SK-N-SH (cell line): Measurements from ENCODE around the gene CSPG5. TPM values are rescaled to one million over a fixed set of nuclear protein-coding genes. Genes with fewer than 3 reads are reported as not detected.

Experiments used
- CTCF ChIA-PET: fragments of 300-600, 350-600 bp; formaldehyde crosslinking; extraction: SDS; loops from one replicate; lab custom pipeline; 2021; lab: Yijun Ruan, JAX
- POLR2A ChIA-PET: fragments of 350-600 bp; sonication (Branson Sonifier 250); formaldehyde crosslinking; extraction: SDS; loops from one replicate; lab custom pipeline; 2020; ENCODE audit warnings: antibody characterized with exemption, inconsistent platforms; lab: Yijun Ruan, JAX
- DNase-seq: peaks from one replicate; pipeline ENCODE4 v3.0.0; 2012
- H2AFZ ChIP-seq: fragments of 200-600 bp; sonication (generic); 2 replicates; pipeline ENCODE4 v1.8.1; 2016; ENCODE audit warnings: antibody characterized with exemption, mild to moderate bottlenecking, low read depth
- H3F3A ChIP-seq: fragments of 200-600 bp; sonication (generic); replicated peaks from 2 replicates; pipeline ENCODE3; 2016; ENCODE audit warnings: antibody characterized with exemption, mild to moderate bottlenecking; ENCODE audit not compliant: insufficient read depth
- H3K27ac ChIP-seq, 2 experiments: fragments of 200-500 bp in 1 of 2; fragments of 200-600 bp in 1 of 2; sonication (Bioruptor generic) in 1 of 2; sonication (generic), shearing (Covaris generic) in 1 of 2; 2 replicates each; pipeline versions ENCODE4 v1.5.1 to v1.6.1; 2014 to 2016; ENCODE audit warnings: low read depth in 2 of 2, inconsistent platforms in 1 of 2, low read length in 1 of 2, mild to moderate bottlenecking in 1 of 2, mixed read lengths in 1 of 2
- H3K27me3 ChIP-seq: fragments of 200-600 bp; sonication (generic), shearing (Covaris generic); 2 replicates; pipeline ENCODE4 v1.6.1; 2016; ENCODE audit warnings: mixed run types; ENCODE audit not compliant: insufficient read depth
- H3K36me3 ChIP-seq, 2 experiments: fragments of 200-500 bp in 1 of 2; fragments of 200-600 bp in 1 of 2; sonication (Bioruptor generic) in 1 of 2; sonication (generic) in 1 of 2; replicated peaks in 1 of 2; 2 replicates each; pipeline versions ENCODE3 to v1.5.1; 2014 to 2016; ENCODE audit warnings: low read length in 1 of 2, mild to moderate bottlenecking in 1 of 2; ENCODE audit not compliant: insufficient read depth in 2 of 2, control insufficient read depth in 1 of 2
- H3K4me1 ChIP-seq, 2 experiments: fragments of 200-500 bp in 1 of 2; fragments of 200-600 bp in 1 of 2; sonication (Bioruptor generic) in 1 of 2; sonication (generic), shearing (Covaris generic) in 1 of 2; 2 replicates each; pipeline versions ENCODE4 v1.5.1 to v1.6.1; 2014 to 2016; ENCODE audit warnings: low read depth in 1 of 2, low read length in 1 of 2, mixed run types in 1 of 2; ENCODE audit not compliant: insufficient read depth in 2 of 2, control insufficient read depth in 1 of 2
- H3K4me2 ChIP-seq: fragments of 200-600 bp; sonication (generic), shearing (Covaris generic); 2 replicates; pipeline ENCODE4 v1.6.1; 2017; ENCODE audit warnings: mixed run types
- H3K4me3 ChIP-seq, 2 experiments: fragments of 200-500 bp in 1 of 2; fragments of 200-600 bp in 1 of 2; sonication (Bioruptor generic) in 1 of 2; sonication (generic), shearing (Covaris generic) in 1 of 2; 2 replicates each; pipeline versions ENCODE4 v1.5.1 to v1.8.1; 2014 to 2016; ENCODE audit warnings: low read depth in 2 of 2, inconsistent platforms in 1 of 2, low read length in 1 of 2, mild to moderate bottlenecking in 1 of 2, mixed read lengths in 1 of 2, moderate library complexity in 1 of 2
- H3K79me2 ChIP-seq: fragments of 200-600 bp; sonication (generic); 2 replicates; pipeline ENCODE4 v1.8.1; 2017; ENCODE audit warnings: mild to moderate bottlenecking; ENCODE audit not compliant: insufficient read depth
- H3K9ac ChIP-seq: fragments of 200-600 bp; sonication (generic); 2 replicates; pipeline ENCODE4 v1.6.1; 2017; ENCODE audit warnings: mixed run types
- H3K9me2 ChIP-seq: fragments of 200-600 bp; sonication (generic); 2 replicates; pipeline ENCODE4 v1.6.1; 2017; ENCODE audit warnings: mixed run types
- H3K9me3 ChIP-seq: fragments of 200-600 bp; sonication (generic); 2 replicates; pipeline ENCODE4 v1.6.1; 2017; ENCODE audit warnings: mixed run types, mild to moderate bottlenecking, moderate library complexity
- H4K20me1 ChIP-seq: fragments of 200-600 bp; sonication (generic); 2 replicates; pipeline ENCODE4 v1.6.1; 2017; ENCODE audit warnings: mild to moderate bottlenecking, mixed run types; ENCODE audit not compliant: insufficient read depth
- CHD2 ChIP-seq: fragments of 150-350 bp; IDR thresholded peaks from 2 replicates; pipeline ENCODE4 v1.6.1; 2018; ENCODE audit warnings: low read length; ENCODE audit not compliant: partially characterized antibody
- JUND ChIP-seq: IDR thresholded peaks from 2 replicates; pipeline ENCODE4 v1.4.0; 2012
- MEF2A ChIP-seq: IDR thresholded peaks from 2 replicates; pipeline ENCODE4 v1.4.0; 2012; ENCODE audit warnings: low read depth, borderline replicate concordance
- RCOR1 ChIP-seq: fragments of 150-350 bp; IDR thresholded peaks from 2 replicates; pipeline ENCODE4 v1.6.1; 2017; ENCODE audit warnings: antibody characterized with exemption, low read length
- SIN3A ChIP-seq: IDR thresholded peaks from 2 replicates; pipeline ENCODE4 v1.6.1; 2012; ENCODE audit warnings: low read depth, mild to moderate bottlenecking, low read length, moderate library complexity, borderline replicate concordance
- SMC3 ChIP-seq: IDR thresholded peaks from 2 replicates; pipeline ENCODE4 v1.6.1; 2012; ENCODE audit warnings: low read depth, low read length, improper control_type of control experiment
- TAF1 ChIP-seq: IDR thresholded peaks from 2 replicates; pipeline ENCODE4 v1.6.1; 2012; ENCODE audit warnings: low read depth, mild to moderate bottlenecking, low read length, moderate library complexity, borderline replicate concordance
- YY1 ChIP-seq: IDR thresholded peaks from 2 replicates; pipeline ENCODE4 v1.4.0; 2012; ENCODE audit warnings: low read depth, mild to moderate bottlenecking
- WGBS: methylation state at CpG from one replicate; pipeline ENCODE4 v1.1.6; 2017; ENCODE audit warnings: low lambda C conversion rate; 5-methylcytosine and 5-hydroxymethylcytosine counted together
- polyA plus RNA-seq, 3 experiments: library from polyadenylated mRNA; depleted of rRNA; stranded (reverse); fragments of >200 nt; gene quantifications; 2 replicates each; pipeline ENCODE4 v1.2.3, GENCODE V29; 2012
- TF ChIP-seq, protein P1 (sequence below): fragments of 150-350 bp; IDR thresholded peaks from 2 replicates; pipeline ENCODE4 v1.6.1; 2017; ENCODE audit warnings: antibody characterized with exemption, low read length, low read depth, borderline replicate concordance
- TF ChIP-seq, protein P2 (sequence below): IDR thresholded peaks from 2 replicates; pipeline ENCODE4 v1.4.0; 2012; ENCODE audit warnings: low read depth, borderline replicate concordance
- TF ChIP-seq, protein P3 (sequence below): IDR thresholded peaks from 2 replicates; pipeline ENCODE4 v1.4.0; 2012; ENCODE audit warnings: low read depth
- TF ChIP-seq, protein P4 (sequence below): IDR thresholded peaks from 2 replicates; pipeline ENCODE4 v1.6.1; 2012; ENCODE audit warnings: mild to moderate bottlenecking, low read depth, low read length, moderate library complexity

CSPG5 gene
- polyA plus RNA-seq, 1 of the 3 experiments (the other 2 are of a cell fraction): 0.58 TPM

DNA sequence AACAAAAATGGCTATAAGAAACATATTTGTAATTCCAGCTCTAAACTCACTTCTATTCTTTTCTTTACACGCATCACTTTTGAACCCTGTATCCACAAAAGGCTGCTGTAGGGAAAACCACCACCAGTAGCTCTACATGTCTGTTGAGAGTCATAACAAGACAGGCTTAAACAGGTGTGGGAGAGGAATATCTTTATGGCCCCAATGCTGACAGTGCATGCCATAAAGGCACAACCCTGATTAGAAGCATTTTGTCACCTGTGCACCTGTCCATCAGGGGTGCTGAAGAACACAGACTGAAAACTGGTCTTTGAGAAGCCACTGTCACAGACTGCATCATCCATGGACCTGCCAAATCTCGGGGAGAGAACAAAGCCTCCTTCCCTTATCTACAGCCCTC is 11.6 kb upstream of the CSPG5 start (continued):
- TF ChIP-seq, protein P1, sequence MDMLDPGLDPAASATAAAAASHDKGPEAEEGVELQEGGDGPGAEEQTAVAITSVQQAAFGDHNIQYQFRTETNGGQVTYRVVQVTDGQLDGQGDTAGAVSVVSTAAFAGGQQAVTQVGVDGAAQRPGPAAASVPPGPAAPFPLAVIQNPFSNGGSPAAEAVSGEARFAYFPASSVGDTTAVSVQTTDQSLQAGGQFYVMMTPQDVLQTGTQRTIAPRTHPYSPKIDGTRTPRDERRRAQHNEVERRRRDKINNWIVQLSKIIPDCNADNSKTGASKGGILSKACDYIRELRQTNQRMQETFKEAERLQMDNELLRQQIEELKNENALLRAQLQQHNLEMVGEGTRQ: no peak
- no peak for TF ChIP-seq SMC3

DNA sequence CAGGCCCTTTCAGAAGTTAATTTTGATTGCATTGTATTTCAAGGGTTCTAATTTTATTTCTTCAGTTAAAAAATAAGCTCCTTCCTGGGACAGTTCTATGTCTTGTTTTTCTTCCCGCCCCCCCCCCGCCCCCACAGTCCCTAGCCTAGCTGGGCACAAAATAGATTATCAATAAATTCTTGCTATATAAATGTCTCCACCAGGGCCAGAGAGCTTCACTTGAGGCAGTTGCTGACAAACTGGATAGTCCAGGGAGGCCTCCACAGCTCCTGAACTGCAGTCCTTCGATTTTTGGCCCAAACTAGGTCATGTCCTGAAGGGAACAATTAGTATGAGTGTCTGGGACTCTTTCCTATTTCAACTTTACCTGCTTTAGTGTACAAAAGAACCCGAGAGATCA is 9.9 kb upstream of the CSPG5 start:
- ChIA-PET CTCF (interaction anchor here (0.8 to 1.9 kb wide), 5 partner anchors 10 to 115 kb away, joined by 3 to 5 read pairs (median 4); no protein-coding TSS in a partner anchor), POLR2A (no interaction called here)
- H3K4me3 ChIP-seq: no peak overlapping the region
- no peaks in the 10 kb centered on the region for H3K27me3 ChIP-seq
- peaks cover 3% of the 10 kb centered on the region for H3F3A ChIP-seq
- H3K9me2 ChIP-seq: no peaks in the 10 kb centered on the region
- no peak overlapping the region for H3K9ac ChIP-seq
- no peak for DNase-seq
- 0 out of 2 replicates have a peak, but pooled peaks cover 3% of the 10 kb centered on the region for H4K20me1 ChIP-seq
- H3K27ac ChIP-seq: no peak overlapping the region
- peaks cover 67 to 71% of the 10 kb centered on the region in 2 experiments for H3K36me3 ChIP-seq
- TF ChIP-seq, protein P1: no peak
- TF ChIP-seq CHD2 (no peak), YY1 (no peak), JUND (no peak), RCOR1 (no peak), SIN3A (no peak), SMC3 (no peak), TAF1 (no peak), MEF2A (no peak)
- TF ChIP-seq, protein P2, sequence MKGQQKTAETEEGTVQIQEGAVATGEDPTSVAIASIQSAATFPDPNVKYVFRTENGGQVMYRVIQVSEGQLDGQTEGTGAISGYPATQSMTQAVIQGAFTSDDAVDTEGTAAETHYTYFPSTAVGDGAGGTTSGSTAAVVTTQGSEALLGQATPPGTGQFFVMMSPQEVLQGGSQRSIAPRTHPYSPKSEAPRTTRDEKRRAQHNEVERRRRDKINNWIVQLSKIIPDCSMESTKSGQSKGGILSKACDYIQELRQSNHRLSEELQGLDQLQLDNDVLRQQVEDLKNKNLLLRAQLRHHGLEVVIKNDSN: no peak
- TF ChIP-seq, protein P3, sequence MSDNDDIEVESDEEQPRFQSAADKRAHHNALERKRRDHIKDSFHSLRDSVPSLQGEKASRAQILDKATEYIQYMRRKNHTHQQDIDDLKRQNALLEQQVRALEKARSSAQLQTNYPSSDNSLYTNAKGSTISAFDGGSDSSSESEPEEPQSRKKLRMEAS: no peak
- TF ChIP-seq, protein P4, sequence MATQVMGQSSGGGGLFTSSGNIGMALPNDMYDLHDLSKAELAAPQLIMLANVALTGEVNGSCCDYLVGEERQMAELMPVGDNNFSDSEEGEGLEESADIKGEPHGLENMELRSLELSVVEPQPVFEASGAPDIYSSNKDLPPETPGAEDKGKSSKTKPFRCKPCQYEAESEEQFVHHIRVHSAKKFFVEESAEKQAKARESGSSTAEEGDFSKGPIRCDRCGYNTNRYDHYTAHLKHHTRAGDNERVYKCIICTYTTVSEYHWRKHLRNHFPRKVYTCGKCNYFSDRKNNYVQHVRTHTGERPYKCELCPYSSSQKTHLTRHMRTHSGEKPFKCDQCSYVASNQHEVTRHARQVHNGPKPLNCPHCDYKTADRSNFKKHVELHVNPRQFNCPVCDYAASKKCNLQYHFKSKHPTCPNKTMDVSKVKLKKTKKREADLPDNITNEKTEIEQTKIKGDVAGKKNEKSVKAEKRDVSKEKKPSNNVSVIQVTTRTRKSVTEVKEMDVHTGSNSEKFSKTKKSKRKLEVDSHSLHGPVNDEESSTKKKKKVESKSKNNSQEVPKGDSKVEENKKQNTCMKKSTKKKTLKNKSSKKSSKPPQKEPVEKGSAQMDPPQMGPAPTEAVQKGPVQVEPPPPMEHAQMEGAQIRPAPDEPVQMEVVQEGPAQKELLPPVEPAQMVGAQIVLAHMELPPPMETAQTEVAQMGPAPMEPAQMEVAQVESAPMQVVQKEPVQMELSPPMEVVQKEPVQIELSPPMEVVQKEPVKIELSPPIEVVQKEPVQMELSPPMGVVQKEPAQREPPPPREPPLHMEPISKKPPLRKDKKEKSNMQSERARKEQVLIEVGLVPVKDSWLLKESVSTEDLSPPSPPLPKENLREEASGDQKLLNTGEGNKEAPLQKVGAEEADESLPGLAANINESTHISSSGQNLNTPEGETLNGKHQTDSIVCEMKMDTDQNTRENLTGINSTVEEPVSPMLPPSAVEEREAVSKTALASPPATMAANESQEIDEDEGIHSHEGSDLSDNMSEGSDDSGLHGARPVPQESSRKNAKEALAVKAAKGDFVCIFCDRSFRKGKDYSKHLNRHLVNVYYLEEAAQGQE: no peak
- TF ChIP-seq, all 33 proteins: peak for 0
- H3K79me2 ChIP-seq: no peaks in the 10 kb centered on the region
- no peak overlapping the region for H2AFZ ChIP-seq
- no peaks in the 10 kb centered on the region for H3K9me3 ChIP-seq
- no peak overlapping the region for H3K4me2 ChIP-seq
- H3K4me1 ChIP-seq: no peaks in the 10 kb centered on the region
- WGBS: 93% methylated on average over 4 of the region's 4 CpGs
